GM18507 (cell line): ENCODE results near the gene AGBL4.

Experiments used
- DNase-seq: peaks from one replicate; pipeline ENCODE4 v3.0.0; 2011; ENCODE audit warnings: low read depth; ENCODE audit not compliant: insufficient read length; ENCODE audit errors: extremely low spot score
- FAIRE-seq: peaks from 2 replicates; lab custom pipeline; 2011; peaks lifted over from hg19 to GRCh38; lab: Jason Lieb, UNC

AGBL4 gene

GRCh38 chr1:48978413-48978812, 1045.3 kb downstream of the AGBL4 start:
- no peak for FAIRE-seq
- no peak for DNase-seq

DNA sequence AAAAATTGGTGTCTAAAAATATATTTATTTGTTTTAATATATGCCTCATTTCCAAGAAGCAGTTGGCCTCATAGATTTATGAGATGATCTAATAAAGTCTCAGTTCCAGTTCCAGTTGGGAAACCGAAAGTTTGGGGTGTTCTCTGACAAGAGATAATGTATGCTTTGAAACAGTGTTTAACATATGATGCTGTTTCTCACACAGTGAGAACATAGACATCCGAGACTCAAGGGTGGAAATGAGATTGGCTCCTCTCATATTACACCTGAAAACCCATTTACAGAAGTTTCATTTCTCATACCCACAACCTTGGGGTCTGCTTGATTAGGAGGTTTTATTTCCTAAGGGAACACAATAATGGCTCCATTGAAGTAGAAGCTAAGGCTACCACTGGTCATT, 1046.5 kb downstream of the AGBL4 start:
- no peak for DNase-seq
- FAIRE-seq, result no peak

- no peak for DNase-seq
Observed at GRCh38 chr1:48969971-48970370, 1053.8 kb downstream of the AGBL4 start.

DNA sequence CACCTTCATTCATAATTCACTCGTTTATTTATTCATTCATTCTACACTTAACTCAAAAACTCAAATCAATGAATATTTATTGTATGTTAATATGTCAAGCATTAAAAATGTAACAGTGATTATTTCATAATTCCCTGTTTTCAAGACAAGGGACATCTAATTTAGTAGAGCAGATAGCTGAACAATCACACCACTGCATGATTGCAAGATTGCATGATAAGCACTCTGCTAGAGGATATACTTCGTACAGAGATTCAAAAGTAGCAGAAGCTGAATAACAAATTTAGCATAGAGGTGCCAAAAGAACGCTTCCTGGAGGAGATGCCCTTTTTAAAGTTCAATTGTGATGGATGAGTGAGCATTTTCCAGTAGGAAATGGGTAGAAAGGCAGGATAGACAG, 1056.4 kb downstream of the AGBL4 start:
- DNase-seq (no peak), FAIRE-seq (no peak)

More at GRCh38 chr1:48969971-48970370, 1053.8 kb downstream of the AGBL4 start:
- no peak for FAIRE-seq

GRCh38 chr1:48966583-48966982, 1057.2 kb downstream of the AGBL4 start:
- DNase-seq (no peak), FAIRE-seq (no peak)

DNA sequence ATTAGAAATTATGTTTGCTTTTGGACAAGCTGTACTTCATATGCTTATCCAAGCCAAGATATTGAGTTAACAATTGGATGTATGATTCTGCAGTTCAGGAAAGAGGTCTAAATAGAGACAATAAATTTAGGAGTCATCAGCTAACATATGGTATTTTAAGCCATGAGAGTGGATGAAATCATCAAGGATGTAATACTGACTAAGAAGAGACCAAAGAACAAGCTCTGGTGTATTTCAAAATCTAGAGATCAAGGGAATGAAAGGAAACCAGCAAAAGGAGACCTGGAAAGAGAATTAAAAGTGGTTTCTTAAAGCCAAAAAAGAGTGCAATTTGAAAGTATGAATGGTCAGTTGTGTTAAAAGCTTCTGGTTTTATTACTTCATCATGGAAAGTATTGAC, 1063.4 kb downstream of the AGBL4 start:
- FAIRE-seq (no peak), DNase-seq (no peak)

- DNase-seq, result no peak
- FAIRE-seq, result no peak
Observed at GRCh38 chr1:48955774-48956173, 1068.0 kb downstream of the AGBL4 start.

GRCh38 chr1:48953617-48954016, 1070.1 kb downstream of the AGBL4 start:
- DNase-seq, result no peak
- FAIRE-seq, result no peak

DNA sequence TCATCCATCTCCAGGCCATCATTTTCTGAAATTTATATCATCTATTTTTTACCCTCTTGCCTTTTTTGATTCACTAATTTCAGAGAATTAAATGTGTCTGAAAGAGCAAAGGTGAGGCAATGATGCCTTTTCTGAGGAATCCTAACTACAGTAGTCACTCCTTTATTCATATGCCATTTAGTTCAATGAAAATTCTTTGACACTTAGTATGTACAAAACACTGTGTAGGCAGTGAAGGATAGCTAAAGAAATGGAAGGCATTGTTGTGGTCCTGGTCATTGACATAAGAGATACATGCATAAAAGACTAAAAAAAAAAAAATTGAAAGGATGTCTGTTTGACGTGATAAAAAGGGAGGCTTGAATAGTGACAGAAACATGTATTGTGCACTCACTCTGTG, 1075.2 kb downstream of the AGBL4 start:
- DNase-seq (no peak), FAIRE-seq (no peak)

DNA sequence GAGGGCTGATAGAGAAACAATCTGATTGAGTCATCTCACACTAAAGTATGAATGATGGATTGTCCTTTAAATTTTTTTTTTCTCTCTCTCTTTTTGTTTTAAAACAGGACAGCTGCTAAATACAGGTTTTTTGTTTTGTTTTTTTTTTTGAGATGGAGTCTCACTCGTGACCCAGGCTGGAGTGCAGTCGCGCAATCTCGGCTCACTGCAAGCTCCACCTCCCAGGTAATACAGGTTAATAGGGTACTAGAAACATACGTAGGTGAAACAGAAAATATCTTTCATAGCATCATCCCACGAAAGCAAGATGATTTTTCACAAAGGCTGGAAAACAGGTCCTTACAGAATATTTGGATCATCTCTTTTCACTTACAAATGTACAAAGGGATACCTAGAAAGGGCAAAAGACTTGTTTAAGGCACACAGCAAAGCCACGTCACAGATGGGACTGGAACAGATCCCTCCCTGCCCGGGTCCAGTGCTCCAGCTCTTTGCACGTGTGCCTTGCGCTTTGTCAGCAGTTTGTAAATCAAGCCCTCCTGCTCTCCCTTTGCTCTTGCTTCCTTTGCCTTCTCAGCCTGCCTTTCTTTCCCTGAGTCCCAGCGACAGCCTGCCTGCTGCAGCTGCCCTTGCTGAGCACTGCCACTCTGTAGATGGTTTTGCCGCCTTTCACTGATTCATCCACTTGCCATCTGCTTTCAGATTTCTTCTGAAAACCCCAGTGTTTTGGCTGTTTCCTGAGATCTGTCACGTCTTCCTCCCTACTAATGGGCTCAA, 1075.8 kb downstream of the AGBL4 start:
- DNase-seq (no peak), FAIRE-seq (no peak)

DNA sequence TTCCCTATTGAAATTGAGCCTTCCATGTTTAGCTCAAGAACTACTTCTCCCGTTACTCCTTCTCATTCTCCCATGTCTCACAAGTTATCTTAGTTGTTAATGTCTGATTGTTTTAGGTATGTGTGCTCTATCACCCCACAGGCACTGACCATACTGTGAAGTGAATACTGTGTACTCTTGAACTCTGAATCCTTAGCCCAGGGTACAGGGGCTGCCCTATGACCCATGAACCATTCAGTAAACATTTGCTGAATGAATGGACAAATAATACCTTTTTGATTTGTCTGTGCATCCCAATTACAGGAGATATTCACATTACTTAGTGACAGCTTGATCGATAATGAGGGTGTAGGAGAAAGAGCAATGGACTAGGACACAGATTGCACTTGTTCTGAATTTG, 1077.7 kb downstream of the AGBL4 start:
- no peak for DNase-seq
- no peak for FAIRE-seq

- FAIRE-seq, result no peak
Observed at GRCh38 chr1:48944811-48945210, 1078.9 kb downstream of the AGBL4 start.

DNA sequence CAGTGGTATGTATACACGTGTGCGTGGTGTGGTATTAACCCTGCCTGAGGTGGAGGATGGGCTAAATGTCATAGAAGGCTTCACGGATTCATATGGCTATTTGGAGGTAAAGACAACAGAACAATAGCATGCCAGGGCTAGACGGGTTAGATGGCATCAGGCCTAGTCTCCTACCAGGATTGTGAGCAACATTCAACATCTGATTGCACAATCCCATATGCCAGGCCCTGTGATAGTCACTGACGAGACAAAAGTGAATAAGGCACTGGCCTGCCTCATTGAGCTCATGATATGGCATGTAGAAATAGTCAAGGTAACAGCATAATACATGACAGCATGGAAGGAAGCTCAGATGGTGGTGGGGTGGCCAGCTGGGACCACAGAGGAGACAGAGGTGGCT, 1079.9 kb downstream of the AGBL4 start:
- DNase-seq (no peak), FAIRE-seq (no peak)

More at GRCh38 chr1:48944811-48945210, 1078.9 kb downstream of the AGBL4 start:
- DNase-seq, result no peak

- FAIRE-seq (no peak), DNase-seq (no peak)
Observed at GRCh38 chr1:48943393-48943792, 1080.4 kb downstream of the AGBL4 start.

DNA sequence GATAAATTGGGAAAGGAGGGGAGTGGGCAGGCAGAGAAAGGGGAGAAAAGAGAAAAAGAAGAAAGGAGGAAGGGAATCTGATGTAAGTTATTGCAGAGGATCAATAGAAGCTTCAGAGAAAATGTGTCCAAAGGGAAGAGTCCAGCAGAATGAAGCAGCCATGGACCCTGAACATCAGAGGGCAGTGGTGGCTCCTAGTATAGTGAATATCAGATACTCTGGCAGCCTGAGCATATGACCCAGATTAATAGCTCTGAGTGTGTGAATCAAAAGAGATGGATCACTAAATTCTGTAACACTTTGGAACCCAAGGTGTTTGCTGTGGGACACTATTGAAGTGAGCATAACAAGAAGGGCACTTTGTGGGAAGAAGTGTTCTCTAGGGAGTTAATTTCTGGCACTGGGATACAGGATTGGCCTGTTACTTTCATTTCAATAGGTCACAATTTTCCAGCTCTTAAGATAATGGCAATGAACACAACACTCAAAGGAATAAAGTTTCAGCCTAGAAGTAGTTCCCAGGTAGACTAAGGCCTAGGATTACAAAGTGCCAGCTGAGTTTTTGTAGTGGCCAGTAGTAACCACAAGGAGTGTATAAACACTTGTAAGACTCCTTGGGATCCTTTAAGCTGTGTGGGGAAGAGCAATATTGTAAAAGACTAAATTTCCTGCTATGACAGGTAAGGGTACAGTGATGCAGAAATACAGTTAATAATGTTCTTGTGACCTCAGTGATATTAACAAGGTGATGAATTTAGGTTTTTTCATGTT, 1082.6 kb downstream of the AGBL4 start:
- FAIRE-seq (no peak), DNase-seq (no peak)

- FAIRE-seq (no peak), DNase-seq (no peak)
Observed at GRCh38 chr1:48940354-48940753, 1083.4 kb downstream of the AGBL4 start.

GRCh38 chr1:48939828-48940227, 1083.9 kb downstream of the AGBL4 start:
- FAIRE-seq (no peak), DNase-seq (no peak)

GRCh38 chr1:48939042-48939441, 1084.7 kb downstream of the AGBL4 start:
- FAIRE-seq, result no peak
- DNase-seq, result no peak

- no peak for DNase-seq
- no peak for FAIRE-seq
Observed at GRCh38 chr1:48937732-48938131, 1086.0 kb downstream of the AGBL4 start.

DNA sequence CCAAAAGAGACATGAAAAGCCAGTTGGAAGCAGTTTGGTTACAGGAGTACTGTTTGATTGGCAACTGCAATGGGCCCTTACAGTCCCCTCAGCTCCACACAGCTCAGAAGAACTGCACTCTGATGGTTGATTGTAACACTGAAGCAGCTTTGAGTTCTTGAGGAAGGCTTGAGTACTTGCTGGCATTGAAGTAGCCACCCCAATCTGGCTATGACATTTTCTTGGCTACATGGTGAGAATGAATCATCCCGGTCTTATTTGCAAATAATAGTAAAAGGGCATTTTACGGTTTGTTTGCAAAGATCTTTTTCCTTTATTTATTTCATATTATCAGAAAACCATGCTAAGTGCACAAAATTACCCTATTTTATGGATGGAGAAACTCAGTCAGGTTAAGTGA, 1087.3 kb downstream of the AGBL4 start:
- FAIRE-seq, result no peak
- DNase-seq, result no peak

GRCh38 chr1:48932366-48932765, 1091.4 kb downstream of the AGBL4 start:
- no peak for FAIRE-seq
- no peak for DNase-seq
